Sigmoid colon (tissue), 4 donors: ENCODE measurements around the gene COLEC12.

Experiments
- CTCF ChIP-seq, 4 experiments: fragments of 450-650 bp in 3 of 4; fragments of 200-600 bp in 1 of 4; IDR thresholded peaks; one replicate each; pipeline ENCODE4 v1.5.1; 2016 to 2019; ENCODE audit warnings: antibody characterized with exemption in 4 of 4, mild to moderate bottlenecking in 3 of 4, moderate library complexity in 2 of 4
- EP300 ChIP-seq, 4 donors: sonication (generic); formaldehyde crosslinking; IDR thresholded peaks; one replicate each; pipeline ENCODE4 v1.6.1; 2017; ENCODE audit warnings: antibody characterized with exemption in 4 of 4
- POLR2A ChIP-seq, 2 donors: fragments of 450-650 bp; IDR thresholded peaks; one replicate each; pipeline ENCODE4 v1.6.1; 2016; ENCODE audit warnings: antibody characterized with exemption in 2 of 2, mild to moderate bottlenecking in 2 of 2, moderate library complexity in 2 of 2

- TF ChIP-seq POLR2A (IDR thresholded peaks at IDR 0.05) (no peak), CTCF (IDR thresholded peaks at IDR 0.05) (no peak), EP300 (IDR thresholded peaks at IDR 0.05) (no peak)
Measured at GRCh38 chr18:400456-400855, 100.0 kb downstream of the COLEC12 start.
